Right lobe of liver (tissue), 4 donors: ENCODE results near the gene ESYT2.

Source experiments
- CTCF ChIP-seq, 4 donors: fragments of 200-600 bp in 3 of 4; fragments of 450-650 bp in 1 of 4; IDR thresholded peaks; one replicate each; pipeline versions ENCODE4 v1.5.1 to v1.8.0; 2016 to 2022; ENCODE audit warnings: antibody characterized with exemption in 4 of 4, mild to moderate bottlenecking in 2 of 4
- POLR2A ChIP-seq: fragments of 450-650 bp; IDR thresholded peaks from one replicate; pipeline ENCODE4 v1.6.1; 2017; ENCODE audit warnings: antibody characterized with exemption, mild to moderate bottlenecking
- donor health status: DM: no; HTN: no; CAD: no.
- donor health status: DM: no; HTN: no; CAD: no.
- donor health status: DM: no; HTN: yes; CAD: no.

DNA sequence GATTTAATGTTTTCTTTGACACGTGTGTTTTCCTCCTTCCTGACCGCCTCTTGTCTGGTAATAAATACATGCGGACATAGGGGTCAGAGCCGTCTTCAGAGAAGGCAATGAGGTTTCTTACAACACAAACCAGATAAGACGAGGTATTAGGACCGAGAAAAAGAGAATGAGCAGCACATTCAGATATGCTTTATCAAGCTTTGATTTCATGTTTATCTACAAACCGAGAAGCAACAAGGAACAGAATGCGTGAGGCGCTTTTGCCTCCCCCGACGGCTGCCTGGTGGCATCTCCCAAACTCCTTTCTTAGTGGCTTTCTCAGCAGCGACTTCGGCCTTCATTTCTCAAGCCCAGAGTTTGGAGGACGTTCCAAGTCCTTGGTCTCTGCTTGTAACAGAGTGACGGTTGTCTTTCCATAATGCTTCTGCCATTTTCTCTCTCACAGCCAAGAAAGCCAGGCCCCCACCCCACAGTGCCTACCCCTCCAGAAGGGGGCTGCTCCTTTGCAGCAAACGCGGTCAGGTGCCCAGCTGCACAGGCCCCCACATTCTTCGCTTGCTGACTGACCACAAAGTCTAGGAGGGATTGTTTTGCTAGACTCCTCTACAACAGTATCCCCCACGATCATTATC is 92.1 kb downstream of the ESYT2 start:
- TF ChIP-seq CTCF (IDR thresholded peaks at IDR 0.05) (no peak), POLR2A (no peak)
